Astrocyte (in vitro differentiated cells and primary cell): ENCODE results near the gene ELMO1. TPM values are rescaled to one million over a fixed set of nuclear protein-coding genes. Genes with fewer than 3 reads are reported as not detected.

Source experiments
- DNase-seq: peaks from one replicate; pipeline ENCODE4 v3.0.0-alpha.2; 2010; ENCODE audit warnings: low read depth
- FAIRE-seq: peaks from 2 replicates; lab custom pipeline; 2011; peaks lifted over from hg19 to GRCh38; lab: Jason Lieb, UNC
- H2AFZ ChIP-seq: 2 replicates; pipeline ENCODE4 v1.6.0; 2012; ENCODE audit warnings: low read depth, low read length, inconsistent platforms
- H3K27ac ChIP-seq: 2 replicates; pipeline ENCODE4 v1.5.1; 2011; ENCODE audit warnings: low read depth, low read length, inconsistent platforms
- H3K27me3 ChIP-seq: 2 replicates; pipeline ENCODE4 v1.6.0; 2011; ENCODE audit warnings: low read length, inconsistent platforms; ENCODE audit not compliant: insufficient read depth
- H3K36me3 ChIP-seq: 2 replicates; pipeline ENCODE4 v1.5.1; 2011; ENCODE audit warnings: low read length, inconsistent platforms; ENCODE audit not compliant: insufficient read depth
- H3K4me1 ChIP-seq: 2 replicates; pipeline ENCODE4 v1.5.1; 2011; ENCODE audit warnings: low read length, inconsistent platforms; ENCODE audit not compliant: insufficient read depth
- H3K4me2 ChIP-seq: 2 replicates; pipeline ENCODE4 v1.6.0; 2012; ENCODE audit warnings: low read length, inconsistent platforms
- H3K4me3 ChIP-seq: 2 replicates; pipeline ENCODE4 v1.5.1; 2011; ENCODE audit warnings: low read depth, mild to moderate bottlenecking, low read length, inconsistent platforms; ENCODE audit not compliant: insufficient read depth
- H3K79me2 ChIP-seq: 2 replicates; pipeline ENCODE4 v1.6.0; 2012; ENCODE audit warnings: mild to moderate bottlenecking, low read length, inconsistent platforms; ENCODE audit not compliant: insufficient read depth
- H3K9ac ChIP-seq: 2 replicates; pipeline ENCODE4 v1.6.0; 2012; ENCODE audit warnings: mild to moderate bottlenecking, low read length, inconsistent platforms
- H3K9me3 ChIP-seq: 2 replicates; pipeline ENCODE4 v1.5.1; 2012; ENCODE audit warnings: low read depth, mild to moderate bottlenecking, low read length, inconsistent platforms; ENCODE audit not compliant: insufficient read depth
- H4K20me1 ChIP-seq: 2 replicates; pipeline ENCODE4 v1.6.0; 2012; ENCODE audit warnings: low read length, inconsistent platforms; ENCODE audit not compliant: insufficient read depth
- H3K27ac Mint-ChIP-seq: one replicate; pipeline ENCODE4 v1.8.0; 2021; ENCODE audit warnings: mild to moderate bottlenecking, mixed read lengths; ENCODE audit not compliant: unreplicated experiment
- H3K27me3 Mint-ChIP-seq: one replicate; pipeline ENCODE4 v1.8.0; 2021; ENCODE audit warnings: low read depth, mixed read lengths; ENCODE audit not compliant: unreplicated experiment
- H3K36me3 Mint-ChIP-seq: one replicate; pipeline ENCODE4 v1.8.0; 2021; ENCODE audit warnings: low read depth, mixed read lengths; ENCODE audit not compliant: unreplicated experiment
- H3K4me1 Mint-ChIP-seq: one replicate; pipeline ENCODE4 v1.8.0; 2021; ENCODE audit warnings: low read depth, mixed read lengths; ENCODE audit not compliant: unreplicated experiment
- H3K4me3 Mint-ChIP-seq: one replicate; pipeline ENCODE4 v1.8.0; 2021; ENCODE audit warnings: mild to moderate bottlenecking, moderate library complexity, mixed read lengths; ENCODE audit not compliant: unreplicated experiment
- H3K9me3 Mint-ChIP-seq: one replicate; pipeline ENCODE4 v1.8.0; 2021; ENCODE audit warnings: mild to moderate bottlenecking, mixed read lengths; ENCODE audit not compliant: unreplicated experiment
- EZH2 ChIP-seq: IDR thresholded peaks from 2 replicates; pipeline ENCODE4 v1.6.1; 2012; ENCODE audit warnings: mild to moderate bottlenecking, low read length, inconsistent platforms; ENCODE audit not compliant: insufficient read depth
- total RNA-seq: library from RNA; stranded (reverse); gene quantifications from 2 replicates; pipeline ENCODE4 v1.2.1, GENCODE V29; 2021
- TF ChIP-seq, protein P1 (sequence below): IDR thresholded peaks from 2 replicates; pipeline ENCODE4 v1.5.1; 2011; ENCODE audit warnings: low read depth, mild to moderate bottlenecking, inconsistent platforms, low read length, moderate library complexity; ENCODE audit not compliant: insufficient read depth

The ELMO1 gene
- total RNA-seq, 1 donor from 2014 or later: 20.4 TPM

DNA sequence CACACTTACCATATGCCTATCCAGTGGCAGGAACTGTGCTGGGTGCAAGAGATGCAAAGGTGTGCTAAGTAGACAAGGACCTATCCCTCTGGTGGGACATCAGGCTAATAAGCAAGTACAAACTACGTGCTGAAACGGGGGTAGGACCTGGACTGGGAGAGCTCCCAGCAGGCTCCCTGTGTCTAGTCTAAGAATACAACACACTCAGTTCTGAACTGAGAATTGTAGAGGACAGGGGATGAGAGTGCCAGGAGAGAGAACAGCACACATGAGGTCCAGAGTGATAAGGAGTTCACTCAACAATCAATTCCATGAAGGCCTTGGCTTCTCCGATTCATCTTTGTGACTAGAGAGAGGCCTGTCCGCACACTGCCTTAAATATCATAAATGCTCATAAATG lies 253.7 kb downstream of the ELMO1 start:
- Histone ChIP-seq H3K4me1 (no peaks in the 10 kb centered on the region), H3K36me3 (no peaks in the 10 kb centered on the region), H3K79me2 (no peaks in the 10 kb centered on the region), H4K20me1 (no peaks in the 10 kb centered on the region), H3K27ac (no peak overlapping the region), H3K4me2 (no peak overlapping the region), H3K4me3 (no peak overlapping the region), H3K27me3 (no peaks in the 10 kb centered on the region), H2AFZ (no peak overlapping the region), H3K9ac (no peak overlapping the region), H3K9me3 (no peaks in the 10 kb centered on the region)
- no peak overlapping the region for H3K27ac Mint-ChIP-seq
- H3K4me3 Mint-ChIP-seq: no peak overlapping the region
- H3K27me3 Mint-ChIP-seq: no peaks in the 10 kb centered on the region
- no peaks in the 10 kb centered on the region for H3K36me3 Mint-ChIP-seq
- TF ChIP-seq, protein P1, sequence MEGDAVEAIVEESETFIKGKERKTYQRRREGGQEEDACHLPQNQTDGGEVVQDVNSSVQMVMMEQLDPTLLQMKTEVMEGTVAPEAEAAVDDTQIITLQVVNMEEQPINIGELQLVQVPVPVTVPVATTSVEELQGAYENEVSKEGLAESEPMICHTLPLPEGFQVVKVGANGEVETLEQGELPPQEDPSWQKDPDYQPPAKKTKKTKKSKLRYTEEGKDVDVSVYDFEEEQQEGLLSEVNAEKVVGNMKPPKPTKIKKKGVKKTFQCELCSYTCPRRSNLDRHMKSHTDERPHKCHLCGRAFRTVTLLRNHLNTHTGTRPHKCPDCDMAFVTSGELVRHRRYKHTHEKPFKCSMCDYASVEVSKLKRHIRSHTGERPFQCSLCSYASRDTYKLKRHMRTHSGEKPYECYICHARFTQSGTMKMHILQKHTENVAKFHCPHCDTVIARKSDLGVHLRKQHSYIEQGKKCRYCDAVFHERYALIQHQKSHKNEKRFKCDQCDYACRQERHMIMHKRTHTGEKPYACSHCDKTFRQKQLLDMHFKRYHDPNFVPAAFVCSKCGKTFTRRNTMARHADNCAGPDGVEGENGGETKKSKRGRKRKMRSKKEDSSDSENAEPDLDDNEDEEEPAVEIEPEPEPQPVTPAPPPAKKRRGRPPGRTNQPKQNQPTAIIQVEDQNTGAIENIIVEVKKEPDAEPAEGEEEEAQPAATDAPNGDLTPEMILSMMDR: no peak
- H3K4me1 Mint-ChIP-seq: no peaks in the 10 kb centered on the region
- H3K9me3 Mint-ChIP-seq: no peaks in the 10 kb centered on the region
- FAIRE-seq (no peak), DNase-seq (no peak)

DNA sequence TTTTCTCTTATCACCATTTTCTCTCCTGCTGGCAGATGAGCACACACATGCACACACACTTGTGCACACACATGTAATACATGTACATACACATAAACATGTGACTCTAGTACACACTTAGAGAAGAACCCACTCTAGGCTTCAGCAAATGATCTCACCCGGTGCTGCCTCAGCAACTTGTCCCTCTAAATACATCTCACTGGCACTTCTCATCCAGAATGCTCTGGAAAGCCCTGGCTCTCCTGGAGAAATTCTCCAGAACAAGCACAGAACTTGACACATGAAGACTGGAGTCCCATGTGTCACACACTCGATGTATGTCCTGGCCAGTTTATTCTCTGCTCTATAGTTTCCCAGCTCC lies 254.9 kb downstream of the ELMO1 start:
- Mint-ChIP-seq H3K4me3 (no peak overlapping the region), H3K27me3 (no peaks in the 10 kb centered on the region), H3K4me1 (no peaks in the 10 kb centered on the region), H3K27ac (no peak overlapping the region), H3K9me3 (no peaks in the 10 kb centered on the region), H3K36me3 (no peaks in the 10 kb centered on the region)
- Histone ChIP-seq H3K27me3 (no peaks in the 10 kb centered on the region), H3K4me3 (no peak overlapping the region), H3K4me2 (peak overlapping the region; percentile 41), H3K9me3 (no peaks in the 10 kb centered on the region), H3K79me2 (no peaks in the 10 kb centered on the region), H4K20me1 (no peaks in the 10 kb centered on the region), H3K9ac (no peak overlapping the region), H3K4me1 (no peaks in the 10 kb centered on the region), H2AFZ (no peak overlapping the region), H3K36me3 (no peaks in the 10 kb centered on the region), H3K27ac (no peak overlapping the region)
- FAIRE-seq (no peak), DNase-seq (no peak)
- no peak for TF ChIP-seq EZH2
- TF ChIP-seq, protein P1: no peak

DNA sequence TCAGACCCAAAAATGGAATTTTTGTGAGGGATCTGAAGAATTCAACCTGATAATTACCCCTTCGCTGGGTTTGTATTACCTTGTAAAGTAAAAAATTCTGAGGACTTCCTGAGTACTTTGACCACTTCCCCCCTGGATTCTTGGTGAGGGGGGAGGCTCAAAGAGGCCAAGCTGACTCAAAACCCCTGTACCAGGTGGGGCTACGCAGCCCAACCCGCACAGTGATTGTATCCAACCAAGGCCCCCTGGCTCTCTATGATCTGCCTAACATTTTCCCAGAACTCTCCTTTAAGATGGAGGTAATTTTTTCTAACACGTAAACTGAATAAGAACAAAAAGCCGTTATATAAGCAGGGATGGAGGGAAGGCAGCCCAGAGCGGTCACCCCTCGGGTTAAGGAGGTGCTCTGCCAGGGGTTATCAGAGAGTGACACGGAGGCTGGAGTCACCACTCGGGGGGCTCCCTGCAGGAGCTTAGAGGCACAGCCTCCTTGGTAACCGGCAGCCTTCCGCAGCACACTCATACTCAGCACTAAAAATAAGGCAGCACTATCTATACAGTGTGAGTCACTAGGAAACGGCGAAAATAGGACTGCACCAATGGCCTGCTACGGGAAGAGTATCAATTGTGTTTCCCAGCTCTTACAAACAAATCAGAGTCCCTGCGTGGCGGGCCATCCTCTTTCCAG lies 255.4 kb downstream of the ELMO1 start:
- Mint-ChIP-seq H3K9me3 (no peaks in the 10 kb centered on the region), H3K27me3 (no peaks in the 10 kb centered on the region), H3K36me3 (no peaks in the 10 kb centered on the region), H3K4me3 (no peak overlapping the region), H3K4me1 (no peaks in the 10 kb centered on the region), H3K27ac (no peak overlapping the region)
- no peak overlapping the region for H3K27ac ChIP-seq
- H3K9me3 ChIP-seq: no peaks in the 10 kb centered on the region
- H3K4me2 ChIP-seq: peak overlapping the region; percentile 41
- no peak overlapping the region for H2AFZ ChIP-seq
- H3K79me2 ChIP-seq: no peaks in the 10 kb centered on the region
- no peak for TF ChIP-seq EZH2
- TF ChIP-seq, protein P1: no peak
- H3K9ac ChIP-seq: no peak overlapping the region
- H3K4me1 ChIP-seq: no peaks in the 10 kb centered on the region
- no peaks in the 10 kb centered on the region for H3K36me3 ChIP-seq
- no peaks in the 10 kb centered on the region for H3K27me3 ChIP-seq
- DNase-seq (no peak), FAIRE-seq (no peak)
- H3K4me3 ChIP-seq: no peak overlapping the region
- H4K20me1 ChIP-seq: no peaks in the 10 kb centered on the region
